MV-4-11 (cell line): ENCODE measurements around the gene ARSG.
"Not testable (repeated sequence)": the region's sequence is repeated elsewhere in the genome, so short reads cannot be mapped to it uniquely, and the experiment has no call there.

ENCODE experiments used
- DNase-seq: peaks from one replicate; lab custom pipeline; 2025; lab: John Stamatoyannopoulos, UW

Gene ARSG

DNA sequence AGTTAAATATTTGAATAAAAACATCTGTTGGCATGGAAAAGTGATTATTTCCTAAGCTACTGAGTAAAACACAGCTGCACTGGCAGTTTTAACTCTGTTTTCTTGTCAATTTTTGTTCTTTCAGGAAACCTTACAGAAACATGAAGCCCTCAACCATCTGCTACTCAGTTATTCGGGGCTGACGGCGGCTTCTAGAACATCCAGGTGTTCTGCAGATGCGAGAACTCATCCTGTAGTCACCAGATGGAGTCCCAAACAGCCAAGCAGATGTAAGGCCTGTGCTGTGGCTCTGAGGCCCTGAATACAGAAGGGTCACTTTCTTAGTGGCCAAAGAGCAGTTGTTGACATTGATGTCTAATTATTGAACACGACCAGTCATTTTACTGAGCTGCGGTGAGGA lies 15.5 kb downstream of the ARSG start:
- DNase-seq = no peak

DNA sequence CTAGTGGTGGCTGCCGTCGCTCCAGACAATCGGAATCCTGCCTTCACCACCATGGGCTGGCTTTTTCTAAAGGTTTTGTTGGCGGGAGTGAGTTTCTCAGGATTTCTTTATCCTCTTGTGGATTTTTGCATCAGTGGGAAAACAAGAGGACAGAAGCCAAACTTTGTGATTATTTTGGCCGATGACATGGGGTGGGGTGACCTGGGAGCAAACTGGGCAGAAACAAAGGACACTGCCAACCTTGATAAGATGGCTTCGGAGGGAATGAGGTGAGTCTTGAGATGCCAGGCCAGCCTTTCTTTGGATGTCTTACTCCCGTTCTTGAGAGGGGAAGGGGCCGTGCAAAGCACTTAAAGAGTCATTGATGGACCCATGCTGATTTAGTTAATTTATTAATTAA lies 16.1 kb downstream of the ARSG start:
- DNase-seq = no peak

DNA sequence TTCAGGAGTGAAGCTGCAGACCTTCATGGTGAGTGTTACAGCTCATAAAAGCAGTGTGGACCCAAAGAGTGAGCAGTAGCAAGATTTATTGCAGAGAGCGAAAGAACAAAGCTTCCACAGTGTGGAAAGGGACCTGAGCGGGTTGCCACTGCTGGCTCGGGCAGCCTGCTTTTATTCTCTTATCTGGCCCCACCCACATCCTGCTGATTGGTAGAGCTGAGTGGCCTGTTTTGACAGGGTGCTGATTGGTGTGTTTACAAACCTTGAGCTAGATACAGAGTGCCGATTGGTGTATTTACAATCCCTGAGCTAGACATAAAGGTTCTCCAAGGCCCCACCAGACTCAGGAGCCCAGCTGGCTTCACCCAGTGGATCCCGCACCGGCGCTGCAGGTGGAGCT lies 17.2 kb downstream of the ARSG start:
- not testable (repeated sequence) for DNase-seq

DNA sequence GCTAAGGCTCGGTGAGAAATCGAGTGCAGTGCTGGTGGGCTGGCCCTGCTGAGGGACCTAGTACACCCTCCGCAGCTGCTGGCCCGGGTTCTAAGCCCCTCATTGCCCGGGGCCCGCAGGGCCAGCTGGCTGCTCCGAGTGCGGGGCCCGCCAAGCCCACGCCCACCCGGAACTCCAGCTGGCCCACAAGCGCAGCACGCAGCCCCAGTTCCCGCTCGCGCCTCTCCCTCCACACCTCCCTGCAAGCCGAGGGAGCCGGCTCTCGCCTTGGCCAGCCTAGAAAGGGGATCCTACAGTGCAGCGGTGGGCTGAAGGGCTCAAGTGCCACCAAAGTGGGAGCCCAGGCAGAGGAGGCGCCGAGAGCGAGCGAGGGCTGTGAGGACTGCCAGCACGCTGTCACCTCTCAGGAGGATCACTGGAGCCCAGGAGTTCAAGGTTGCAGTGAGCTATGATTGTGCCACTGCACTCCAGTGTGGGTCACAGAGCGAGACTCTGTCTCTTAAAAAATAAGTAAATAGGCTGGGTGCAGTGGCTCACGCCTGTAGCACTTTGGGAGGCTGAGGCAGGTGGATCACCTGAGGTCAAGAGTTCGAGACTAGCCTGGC lies 17.9 kb downstream of the ARSG start:
- not testable (repeated sequence) for DNase-seq

DNA sequence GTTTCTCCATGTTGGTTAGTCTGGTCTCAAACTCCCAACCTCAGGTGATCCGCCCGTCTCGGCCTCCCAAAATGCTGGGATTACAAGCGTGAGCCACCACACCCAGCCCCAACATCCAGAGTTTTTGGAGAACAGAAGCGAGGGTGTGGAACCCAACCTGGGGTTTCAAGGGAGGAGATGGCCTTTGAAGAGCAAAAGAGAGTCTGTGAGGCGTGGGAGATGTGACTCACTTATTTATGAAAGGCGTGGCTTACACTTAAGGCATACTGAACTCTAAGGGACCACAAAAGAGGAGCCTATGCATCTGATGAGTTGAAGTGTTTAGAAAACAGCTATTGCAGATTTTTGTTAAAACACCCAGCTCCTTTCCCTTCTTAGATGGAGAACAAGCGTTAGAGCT lies 18.9 kb downstream of the ARSG start:
- no peak for DNase-seq

DNA sequence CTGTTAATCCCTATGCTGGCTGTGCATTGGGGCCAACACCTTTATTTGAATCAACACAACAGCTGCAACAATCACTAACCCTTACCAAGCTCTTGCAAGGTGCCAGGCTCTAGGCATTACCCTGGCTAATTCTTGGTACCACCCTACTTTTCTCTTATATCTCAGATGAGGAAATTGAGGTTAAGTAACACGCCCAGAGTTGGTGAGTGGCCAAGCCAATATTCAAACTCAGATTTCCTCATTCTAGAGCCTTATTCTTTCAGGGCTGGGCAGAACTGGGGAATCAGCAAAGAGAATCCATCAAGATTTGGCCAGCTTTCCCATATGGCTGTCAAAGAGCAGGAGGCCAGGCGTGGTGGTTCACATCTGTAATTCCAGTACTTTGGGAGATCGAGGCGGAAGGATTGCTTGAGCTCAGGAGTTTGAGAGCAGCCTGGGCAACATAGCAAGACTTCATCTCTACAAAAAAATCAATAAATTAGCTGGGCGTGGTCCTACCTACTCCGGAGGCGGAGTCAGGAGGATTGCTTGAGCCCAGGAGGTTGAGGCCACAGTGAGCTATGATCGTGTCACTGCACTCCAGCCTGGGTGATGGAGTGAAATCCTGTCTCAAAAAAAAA lies 23.7 kb downstream of the ARSG start:
- peak; percentile 84 for DNase-seq

DNA sequence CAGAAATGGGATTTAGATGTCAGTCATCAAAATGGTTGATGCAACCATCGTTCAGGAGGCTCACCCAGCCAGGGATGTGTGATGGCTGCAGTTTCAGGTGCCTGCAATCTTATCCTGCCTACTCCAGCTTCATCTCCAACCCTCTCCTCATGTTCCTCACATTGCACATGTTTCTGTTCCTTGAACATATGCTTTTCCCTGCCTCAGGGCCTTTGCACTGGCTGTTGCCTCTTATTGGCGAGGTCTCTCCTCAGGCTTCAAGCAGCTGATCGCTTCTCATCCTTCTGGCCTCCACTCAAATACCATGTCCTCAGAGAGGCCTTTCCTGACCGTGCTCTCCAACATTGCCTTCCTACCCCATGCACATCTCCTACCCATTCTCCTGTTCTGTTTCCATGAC lies 24.6 kb downstream of the ARSG start:
- no peak for DNase-seq

DNA sequence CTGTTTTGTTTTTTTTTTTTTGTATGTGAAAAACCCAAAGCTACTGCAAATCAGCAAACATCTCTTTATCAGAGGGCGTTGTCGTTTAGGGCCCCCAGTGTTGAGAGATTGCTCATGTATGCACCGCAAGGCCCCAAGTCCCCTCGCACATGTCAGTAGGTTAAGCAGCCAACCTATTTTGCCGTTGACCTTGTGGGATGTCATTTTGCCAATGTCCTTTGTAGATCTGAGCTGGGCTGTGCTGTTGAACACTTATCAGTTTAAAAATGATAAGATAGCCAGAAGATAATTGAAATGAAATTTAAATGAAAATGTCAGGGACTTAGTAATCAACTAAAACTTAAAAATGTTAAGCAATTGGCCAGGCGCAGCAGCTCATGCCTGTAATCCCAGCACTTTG lies 26.2 kb downstream of the ARSG start:
- DNase-seq = no peak

DNA sequence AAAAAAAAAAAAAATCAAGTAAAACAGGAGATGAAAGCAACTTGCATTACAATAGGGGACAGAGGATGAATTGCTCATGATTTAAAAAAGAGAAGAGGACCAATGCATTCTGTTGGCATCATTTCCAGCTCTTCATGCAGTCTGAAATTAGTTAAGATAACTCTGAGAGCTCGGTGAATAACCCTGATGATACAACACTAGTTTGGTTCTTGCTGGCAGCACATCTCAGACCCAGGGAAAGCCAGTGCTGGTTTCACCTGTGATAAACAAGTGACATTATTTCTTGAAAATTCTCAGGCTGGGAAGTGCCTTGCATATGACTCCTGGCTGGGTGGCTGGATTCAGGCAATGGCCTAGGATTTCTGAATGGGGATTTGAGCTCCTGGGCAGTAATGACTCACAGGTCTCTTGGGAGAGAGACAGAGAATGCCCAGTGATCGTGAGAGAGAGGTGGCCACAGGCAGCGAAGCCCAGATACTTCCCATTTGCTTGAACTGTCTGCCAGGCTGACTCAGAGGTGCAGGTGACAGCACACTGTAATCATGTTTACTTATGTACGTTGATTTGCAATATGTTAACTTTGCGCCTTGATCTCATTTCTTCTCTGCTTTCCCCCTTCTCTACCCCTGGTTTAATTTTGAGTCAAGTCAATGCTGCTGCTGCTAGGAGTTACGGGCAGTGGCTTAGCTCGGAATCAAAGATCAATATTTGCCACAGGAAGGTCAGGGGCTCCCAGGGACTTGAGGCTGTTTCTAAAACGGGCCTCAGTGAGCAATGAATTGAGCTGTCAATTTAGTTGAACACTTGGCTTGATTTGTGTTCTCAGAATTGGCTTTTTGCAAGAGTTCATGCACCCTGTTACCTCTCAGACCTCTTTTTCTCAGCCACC lies 27.1 kb downstream of the ARSG start:
- DNase-seq = peak; percentile 42

DNA sequence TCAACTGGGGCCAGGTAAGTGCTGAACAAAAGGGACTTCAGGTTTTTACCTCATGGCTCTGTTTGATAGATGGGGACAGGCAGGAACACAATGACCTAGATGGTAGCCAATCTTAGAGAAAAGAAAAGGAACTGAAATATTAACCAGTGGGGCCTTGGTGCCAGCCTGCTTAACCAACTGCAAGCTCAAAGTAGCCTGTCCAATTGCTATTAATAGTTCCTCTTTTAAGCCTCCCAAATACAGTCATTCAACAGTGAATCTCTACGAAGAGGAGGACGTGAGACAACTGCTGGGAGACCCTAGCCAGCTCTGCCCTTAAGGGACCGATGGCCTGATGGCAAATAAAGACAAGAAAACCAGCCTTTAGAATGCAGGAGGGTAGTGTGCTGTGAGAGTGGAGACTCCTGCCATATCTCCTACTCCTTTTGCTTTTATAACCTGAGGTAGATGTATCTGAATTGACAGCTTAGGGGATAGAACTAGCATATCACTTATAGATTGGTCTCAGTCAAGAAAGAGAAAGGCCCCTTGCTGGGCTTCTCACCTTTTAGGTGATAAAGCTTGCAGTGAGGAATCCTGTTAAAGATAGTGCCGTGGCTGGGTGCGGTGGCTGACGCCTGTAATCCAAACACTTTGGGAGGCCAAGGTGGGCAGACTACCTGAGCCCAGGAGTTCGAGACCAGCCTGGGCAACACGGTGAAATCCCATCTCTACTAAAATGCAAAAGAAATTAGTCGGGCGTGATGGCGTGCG lies 28.3 kb downstream of the ARSG start:
- peak; percentile 80 for DNase-seq

DNA sequence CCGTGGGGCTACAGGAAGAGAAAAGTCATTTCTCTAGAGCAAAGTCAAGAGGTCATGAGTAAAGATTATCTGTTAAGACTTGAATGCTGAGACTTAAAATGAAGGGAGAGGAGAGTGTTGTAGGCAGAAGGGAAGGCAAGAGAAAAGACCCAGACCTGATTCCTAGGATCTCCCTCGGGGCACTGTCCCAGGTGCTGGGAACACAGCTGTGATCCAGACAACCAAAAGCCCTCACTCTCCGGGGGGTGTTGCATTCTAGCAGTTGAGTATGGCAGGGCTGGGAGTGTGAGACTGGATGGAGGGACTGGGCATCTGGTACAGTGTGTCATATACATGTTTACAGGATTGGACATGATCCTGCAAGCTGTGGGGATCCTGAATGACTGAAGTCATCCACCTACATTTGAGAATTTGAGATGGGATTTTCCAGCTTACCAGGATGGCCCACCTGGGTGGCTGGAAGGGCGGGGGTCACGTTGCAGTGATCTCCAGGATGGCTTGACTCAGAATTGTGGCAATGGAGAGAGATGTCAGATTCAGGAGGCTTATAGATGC lies 29.1 kb downstream of the ARSG start:
- no peak for DNase-seq

DNA sequence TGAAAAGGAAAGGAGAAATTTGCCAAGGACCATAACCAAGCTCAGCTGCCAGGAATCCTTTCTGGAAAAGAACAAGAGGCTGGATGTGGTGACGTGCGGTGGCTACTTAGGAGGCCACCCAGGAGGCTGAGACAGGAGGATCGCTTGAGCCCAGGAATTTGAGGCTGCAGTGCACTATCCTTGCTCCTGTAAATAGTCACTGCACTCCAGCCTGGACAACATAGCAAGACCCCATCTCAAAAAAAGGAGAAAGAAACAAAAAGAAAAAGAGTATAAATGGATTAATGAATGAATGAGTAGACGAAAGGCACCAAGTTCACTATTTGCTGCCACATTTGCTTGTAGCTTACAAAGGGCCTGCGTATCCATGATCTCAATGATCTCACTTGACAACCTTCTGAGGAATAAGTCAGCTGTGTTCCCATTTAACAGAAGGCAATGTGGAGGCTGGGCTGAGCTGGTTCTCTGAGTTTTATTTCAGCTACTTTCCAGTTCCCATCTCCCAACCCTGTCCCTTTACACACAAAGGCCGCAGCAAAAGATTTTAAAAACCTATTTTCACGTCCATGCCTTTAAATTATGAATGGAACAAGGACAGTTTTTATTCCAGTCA lies 29.8 kb downstream of the ARSG start:
- no peak for DNase-seq

DNA sequence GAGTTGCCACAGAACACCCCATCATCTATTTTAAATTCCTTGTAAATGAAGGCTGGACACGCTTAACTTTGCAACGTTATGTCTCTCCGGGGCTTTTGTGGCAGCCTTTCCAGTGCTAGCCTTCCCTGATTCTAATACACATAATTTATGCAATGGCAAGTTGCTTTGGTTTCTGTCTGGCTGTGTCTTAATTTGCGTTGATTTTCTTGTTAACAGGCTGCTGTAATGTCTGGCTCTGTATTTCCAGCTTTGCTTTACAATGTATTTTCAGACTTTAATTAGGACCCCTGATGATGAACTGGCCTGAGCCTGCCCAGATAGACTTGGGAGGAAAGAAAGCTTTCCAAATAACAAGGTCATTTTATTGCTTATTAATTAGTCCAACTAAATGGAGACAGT lies 30.3 kb downstream of the ARSG start:
- no peak for DNase-seq

DNA sequence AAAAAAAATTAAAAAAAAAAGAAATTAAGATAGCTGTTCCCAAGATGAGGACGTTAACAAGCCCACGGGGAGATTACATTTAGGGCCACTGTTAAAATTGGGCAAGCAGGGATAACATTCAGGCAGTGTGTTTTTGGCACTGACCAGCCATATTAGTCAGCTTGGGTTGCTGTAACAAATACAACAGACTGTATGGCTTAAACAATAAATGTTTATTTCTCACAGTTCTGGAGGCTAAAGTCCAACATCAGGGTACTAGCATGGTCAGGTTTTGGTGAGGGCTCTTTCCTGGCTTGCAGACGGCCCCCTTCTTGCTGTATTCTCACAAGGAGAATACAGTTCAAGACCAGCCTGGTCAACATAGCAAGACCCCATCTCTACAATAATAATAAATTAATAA lies 31.3 kb downstream of the ARSG start:
- DNase-seq = no peak

DNA sequence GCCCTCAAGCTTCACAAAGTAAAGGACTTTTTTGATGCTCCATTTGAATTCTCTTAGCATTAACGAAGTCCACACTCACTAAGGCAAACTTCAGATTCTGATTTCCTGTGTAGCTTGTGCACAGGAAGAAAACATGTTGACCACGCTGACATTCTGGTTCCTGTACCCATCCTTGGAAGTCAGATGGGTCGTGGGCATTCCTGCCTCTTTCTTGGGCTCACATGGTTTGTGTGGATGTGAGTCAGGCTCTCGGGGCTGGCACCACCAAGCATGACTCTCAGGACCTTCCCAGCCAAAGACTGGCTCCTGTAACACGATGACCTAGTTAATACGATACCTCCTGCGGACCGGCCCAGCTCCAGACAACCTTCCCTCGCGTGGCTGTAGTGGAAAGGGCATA lies 32.8 kb downstream of the ARSG start:
- DNase-seq = no peak

DNA sequence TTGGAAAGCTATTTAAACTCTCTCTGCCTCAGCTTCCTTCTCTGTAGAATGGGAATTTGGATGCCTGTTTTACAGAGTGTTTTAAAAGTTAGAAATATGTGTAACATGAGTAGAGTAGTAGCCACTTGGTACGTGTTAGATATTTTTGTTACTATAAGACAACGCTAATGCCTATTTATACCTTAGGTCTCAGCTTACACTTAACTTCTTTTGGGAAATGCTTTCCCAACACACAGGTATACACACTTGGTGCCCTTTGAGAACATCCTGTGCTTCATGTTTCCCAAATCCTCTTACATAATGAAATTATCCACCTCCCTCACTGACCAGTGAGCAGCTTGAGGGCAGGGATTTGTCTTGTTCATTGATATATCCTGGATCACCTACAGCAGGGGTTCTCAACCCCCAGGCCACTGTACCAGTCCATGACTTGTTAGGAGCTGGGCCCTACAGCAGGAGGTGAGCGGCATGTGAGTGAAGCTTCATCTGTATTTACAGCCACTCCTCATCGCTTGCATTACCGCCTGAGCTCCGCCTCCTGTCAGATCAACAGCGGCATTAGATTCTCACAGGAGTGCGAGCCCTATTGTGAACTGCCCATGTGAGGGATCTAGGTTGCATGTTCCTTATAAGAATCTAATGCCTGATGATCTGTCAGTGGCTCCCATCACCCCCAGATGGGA lies 33.5 kb downstream of the ARSG start:
- no peak for DNase-seq

DNA sequence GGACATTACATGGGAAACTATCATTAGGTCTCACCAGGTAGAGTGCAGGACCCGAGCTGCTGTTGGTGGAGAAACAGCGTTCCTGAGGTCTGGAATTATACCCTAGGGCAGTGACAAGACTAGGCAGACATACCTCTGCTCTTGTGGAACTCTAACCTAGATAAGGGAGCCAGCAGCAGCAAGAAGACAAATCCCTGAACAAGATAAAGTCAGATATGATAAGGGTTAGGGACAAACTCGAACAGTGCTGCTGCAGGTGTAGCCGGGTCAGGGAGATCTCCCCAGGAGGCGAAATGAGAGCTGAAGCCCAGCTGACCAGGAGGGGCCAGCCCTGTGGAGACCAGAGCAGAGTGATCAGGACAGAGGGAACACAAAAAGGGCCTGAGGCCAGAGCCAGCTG lies 34.7 kb downstream of the ARSG start:
- DNase-seq = no peak

DNA sequence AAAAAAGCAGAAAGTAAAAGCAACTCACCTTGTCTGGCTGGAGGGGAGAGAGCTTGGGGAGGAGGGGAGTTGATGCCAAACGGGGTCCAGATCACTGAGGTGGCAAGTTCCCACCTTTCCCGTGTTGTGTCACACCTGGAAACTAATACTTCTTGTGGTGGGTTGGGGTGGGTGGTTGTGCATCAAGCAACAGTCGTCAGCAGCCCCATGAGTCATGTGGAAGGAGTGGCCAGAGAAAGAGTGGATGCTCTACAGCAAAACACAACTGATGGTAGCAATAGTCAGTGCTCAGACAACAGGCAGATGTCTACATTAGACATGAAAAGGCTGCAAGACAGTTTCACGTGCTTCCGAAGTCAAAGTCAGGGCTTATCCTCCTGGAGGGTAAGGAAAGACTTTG lies 35.4 kb downstream of the ARSG start:
- DNase-seq = no peak

DNA sequence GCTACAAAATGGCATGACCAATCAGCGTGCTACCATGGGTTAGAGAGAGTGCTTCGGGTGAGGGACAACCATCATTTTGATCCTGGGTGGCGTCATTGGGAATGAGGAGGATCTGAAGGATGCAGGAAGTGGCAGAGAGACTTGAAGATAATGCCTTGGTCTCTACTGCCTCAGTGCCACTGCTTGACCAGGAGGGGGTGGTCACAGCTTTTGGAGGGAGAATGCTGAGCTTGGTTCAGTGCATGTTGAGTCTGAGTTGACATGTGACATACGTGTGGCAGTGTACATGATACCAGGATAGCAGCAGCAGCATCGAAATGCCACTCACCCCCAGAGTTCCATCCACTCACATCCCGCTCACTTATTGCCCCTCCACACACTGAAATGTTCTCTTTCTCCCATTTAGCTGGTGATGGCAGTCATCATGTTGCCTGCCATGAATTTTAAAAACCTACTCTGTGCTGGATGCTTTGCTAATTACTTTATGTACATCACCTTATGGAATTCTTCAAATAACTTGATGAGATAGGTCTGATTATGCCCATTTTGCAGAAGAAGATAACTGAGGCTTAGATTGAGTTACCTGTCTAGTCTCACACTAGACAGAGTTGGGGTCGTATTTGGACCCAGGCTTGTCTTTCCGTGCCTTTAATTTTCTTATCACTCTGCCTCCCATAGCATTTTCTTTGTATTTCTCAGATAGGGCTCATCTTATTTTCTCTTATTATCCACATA lies 36.7 kb downstream of the ARSG start:
- DNase-seq = no peak

DNA sequence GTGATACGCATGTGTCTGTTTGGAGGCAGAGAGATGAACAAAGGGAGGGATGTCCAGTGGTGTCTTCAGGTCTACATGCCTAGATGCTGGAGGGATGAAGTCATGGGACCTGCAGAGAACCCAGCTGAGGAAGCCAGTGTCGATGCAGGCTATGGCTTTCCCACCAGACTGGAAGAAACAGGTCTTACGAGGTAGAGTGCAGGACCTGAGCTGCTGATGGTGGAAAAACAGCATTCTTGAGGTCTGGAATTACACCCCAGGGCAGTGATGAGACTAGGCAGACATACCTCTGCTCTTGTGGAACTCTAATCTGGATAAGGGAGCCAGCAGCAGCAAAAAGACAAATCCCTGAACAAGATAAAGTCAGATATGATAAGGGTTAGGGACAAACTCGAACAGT lies 37.4 kb downstream of the ARSG start:
- DNase-seq = no peak

DNA sequence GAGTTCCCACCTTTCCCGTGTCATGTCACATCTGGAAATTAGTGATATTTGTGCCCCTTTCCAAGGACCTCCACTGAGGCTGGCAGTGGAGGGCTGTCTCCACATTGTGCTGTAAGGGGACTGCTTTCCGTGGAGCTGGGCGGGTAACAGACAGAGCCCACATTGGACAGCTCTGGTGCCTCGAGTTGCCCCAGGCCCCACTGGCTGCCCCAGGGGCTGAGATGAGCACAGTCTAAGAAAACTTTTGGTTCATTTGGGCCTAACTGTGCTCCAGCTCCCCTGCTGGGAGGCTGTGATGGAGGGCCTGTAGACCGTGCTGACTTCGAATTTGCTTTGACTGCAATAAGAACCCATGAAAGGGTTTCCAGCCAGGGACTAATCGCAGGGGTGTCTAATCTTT lies 38.0 kb downstream of the ARSG start:
- no peak for DNase-seq
